IMR-90 (cell line): ENCODE measurements around the gene CACNA2D3. TPM values are rescaled to one million over a fixed set of nuclear protein-coding genes. Genes with fewer than 3 reads are reported as not detected.

Experiments used
- ATAC-seq: fragments of 200-7000 bp; cut with Tn5 transposase; 2 replicates; pipeline ENCODE4 v1.9.1; 2020; ENCODE audit warnings: low read depth, mild to moderate bottlenecking, moderate library complexity
- BruUV-seq: library from RNA; stranded (reverse); fragments of 400-500 nt; replicated peaks from 2 replicates; lab custom pipeline; 2021; lab: Mats Ljungman, UMichigan
- CTCF ChIA-PET: fragments of 300-600 bp; formaldehyde crosslinking; extraction: SDS; loops from one replicate; lab custom pipeline; 2021; ENCODE audit warnings: antibody characterized with exemption; lab: Yijun Ruan, JAX
- POLR2A ChIA-PET: fragments of 300-600 bp; sonication (Branson Sonifier 250); formaldehyde crosslinking; loops from one replicate; lab custom pipeline; 2022; ENCODE audit warnings: antibody characterized with exemption; ENCODE audit not compliant: unreplicated experiment; lab: Charles Lee
- DNase-seq: peaks from one replicate; pipeline ENCODE4 v3.0.0; 2013
- H2AFZ ChIP-seq: replicated peaks from 2 replicates; pipeline ENCODE3; 2013; ENCODE audit warnings: low read length, mild to moderate bottlenecking; ENCODE audit not compliant: poor library complexity
- H2AK5ac ChIP-seq: 2 replicates; pipeline ENCODE4 v1.6.1; 2013; ENCODE audit warnings: low read depth, low read length, inconsistent platforms
- H2AK9ac ChIP-seq: replicated peaks from 2 replicates; pipeline ENCODE3; 2013; ENCODE audit warnings: mild to moderate bottlenecking, low read depth, low read length, moderate library complexity; ENCODE audit not compliant: poor library complexity
- H2BK120ac ChIP-seq: 2 replicates; pipeline ENCODE4 v1.6.1; 2013; ENCODE audit warnings: low read depth, low read length, inconsistent platforms
- H2BK15ac ChIP-seq: 3 replicates; pipeline ENCODE4 v1.6.1; 2013; ENCODE audit warnings: low read depth, low read length, inconsistent platforms
- H2BK20ac ChIP-seq: 2 replicates; pipeline ENCODE4 v1.6.1; 2013; ENCODE audit warnings: low read depth, mild to moderate bottlenecking, inconsistent platforms, low read length, moderate library complexity
- H2BK5ac ChIP-seq: 2 replicates; pipeline ENCODE4 v1.6.1; 2013; ENCODE audit warnings: mild to moderate bottlenecking, low read depth, low read length, inconsistent platforms; ENCODE audit not compliant: poor library complexity, severe bottlenecking
- H3K14ac ChIP-seq: replicated peaks from 2 replicates; pipeline ENCODE4 v1.6.1; 2013; ENCODE audit warnings: low read depth, low read length, inconsistent platforms
- H3K18ac ChIP-seq: 2 replicates; pipeline ENCODE4 v1.6.1; 2013; ENCODE audit warnings: low read depth, low read length, control low read depth
- H3K23ac ChIP-seq: 2 replicates; pipeline ENCODE4 v1.6.1; 2013; ENCODE audit warnings: low read depth, low read length, inconsistent platforms
- H3K27ac ChIP-seq: 2 replicates; pipeline ENCODE4 v1.5.1; 2013; ENCODE audit warnings: mild to moderate bottlenecking, control low read depth, low read length; ENCODE audit not compliant: insufficient read depth
- H3K27me3 ChIP-seq: 2 replicates; pipeline ENCODE4 v1.6.1; 2013; ENCODE audit warnings: low read length; ENCODE audit not compliant: control insufficient read depth, insufficient read depth
- H3K36me3 ChIP-seq: 2 replicates; pipeline ENCODE4 v1.6.1; 2013; ENCODE audit warnings: low read length, mixed read lengths; ENCODE audit not compliant: control insufficient read depth, insufficient read depth
- H3K4ac ChIP-seq: 2 replicates; pipeline ENCODE4 v1.6.1; 2013; ENCODE audit warnings: low read depth, low read length, inconsistent platforms
- H3K4me1 ChIP-seq: 2 replicates; pipeline ENCODE4 v1.6.1; 2013; ENCODE audit warnings: low read length, mixed read lengths; ENCODE audit not compliant: control insufficient read depth, insufficient read depth
- H3K4me2 ChIP-seq: 2 replicates; pipeline ENCODE4 v1.6.1; 2013; ENCODE audit warnings: low read depth, mild to moderate bottlenecking, control low read depth, low read length, moderate library complexity
- H3K4me3 ChIP-seq: 2 replicates; pipeline ENCODE4 v1.5.1; 2013; ENCODE audit warnings: low read depth, mild to moderate bottlenecking, control low read depth, low read length, moderate library complexity; ENCODE audit not compliant: insufficient read depth
- H3K56ac ChIP-seq: 2 replicates; pipeline ENCODE4 v1.6.1; 2013; ENCODE audit warnings: low read length, inconsistent platforms; ENCODE audit not compliant: insufficient read depth; ENCODE audit errors: extremely low read depth
- H3K79me1 ChIP-seq, 2 experiments: 2 replicates each; pipeline ENCODE4 v1.6.1; 2013; ENCODE audit warnings: low read length in 2 of 2, inconsistent platforms in 1 of 2, low read depth in 1 of 2
- H3K9ac ChIP-seq: 2 replicates; pipeline ENCODE4 v1.6.1; 2013; ENCODE audit warnings: low read depth, low read length, control low read depth
- H3K9me1 ChIP-seq: 2 replicates; pipeline ENCODE4 v1.6.1; 2013; ENCODE audit warnings: low read length, inconsistent platforms; ENCODE audit not compliant: insufficient read depth
- H3K9me3 ChIP-seq: 2 replicates; pipeline ENCODE4 v1.6.1; 2013; ENCODE audit warnings: low read length; ENCODE audit not compliant: control insufficient read depth, insufficient read depth
- H4K20me1 ChIP-seq: 2 replicates; pipeline ENCODE4 v1.6.1; 2013; ENCODE audit warnings: low read length, inconsistent platforms; ENCODE audit not compliant: insufficient read depth
- H4K5ac ChIP-seq: 2 replicates; pipeline ENCODE4 v1.6.1; 2013; ENCODE audit warnings: mild to moderate bottlenecking, low read depth, low read length, control low read depth
- H4K8ac ChIP-seq, 2 experiments: 2 replicates each; pipeline ENCODE4 v1.6.1; 2013; ENCODE audit warnings: low read depth in 2 of 2, low read length in 2 of 2, control low read depth in 1 of 2, inconsistent platforms in 1 of 2
- H4K91ac ChIP-seq: 2 replicates; pipeline ENCODE4 v1.6.1; 2013; ENCODE audit warnings: low read depth, low read length, inconsistent platforms; ENCODE audit not compliant: insufficient read depth
- BHLHE40 ChIP-seq: fragments of 150-350 bp; IDR thresholded peaks from 2 replicates; pipeline ENCODE4 v1.6.1; 2016; ENCODE audit warnings: mild to moderate bottlenecking, low read depth, low read length
- CEBPB ChIP-seq: IDR thresholded peaks from 2 replicates; pipeline ENCODE4 v1.6.1; 2012; ENCODE audit warnings: low read depth, low read length, improper control_type of control experiment
- CHD1 ChIP-seq: IDR thresholded peaks from 2 replicates; pipeline ENCODE4 v1.6.1; 2012; ENCODE audit warnings: low read depth, low read length, improper control_type of control experiment
- CTCF ChIP-seq: conservative IDR thresholded peaks from 2 replicates; pipeline ENCODE4 v1.5.1; 2012; ENCODE audit warnings: mild to moderate bottlenecking, low read depth, low read length, improper control_type of control experiment
- ELK1 ChIP-seq: fragments of 150-350 bp; IDR thresholded peaks from 2 replicates; pipeline ENCODE4 v1.6.1; 2016; ENCODE audit warnings: low read depth, mild to moderate bottlenecking, low read length, moderate library complexity, borderline replicate concordance
- MAFK ChIP-seq: IDR thresholded peaks from 2 replicates; pipeline ENCODE4 v1.6.1; 2012; ENCODE audit warnings: low read depth, low read length, improper control_type of control experiment
- MAZ ChIP-seq: IDR thresholded peaks from 2 replicates; pipeline ENCODE4 v1.6.1; 2012; ENCODE audit warnings: low read depth, mild to moderate bottlenecking, low read length, improper control_type of control experiment, moderate library complexity, borderline replicate concordance
- MXI1 ChIP-seq: IDR thresholded peaks from 2 replicates; pipeline ENCODE4 v1.6.1; 2012; ENCODE audit warnings: low read depth, mild to moderate bottlenecking, low read length, moderate library complexity, borderline replicate concordance
- NFE2L2 ChIP-seq: fragments of 150-350 bp; IDR thresholded peaks from 2 replicates; pipeline ENCODE4 v1.6.1; 2016; ENCODE audit warnings: low read depth, mild to moderate bottlenecking, low read length
- RAD21 ChIP-seq: IDR thresholded peaks from 2 replicates; pipeline ENCODE4 v1.6.1; 2012; ENCODE audit warnings: low read length, improper control_type of control experiment
- RCOR1 ChIP-seq: IDR thresholded peaks from 2 replicates; pipeline ENCODE4 v1.6.1; 2012; ENCODE audit warnings: mild to moderate bottlenecking, low read length, improper control_type of control experiment; ENCODE audit not compliant: insufficient replicate concordance
- RFX5 ChIP-seq: IDR thresholded peaks from 2 replicates; pipeline ENCODE4 v1.8.0; 2012; ENCODE audit warnings: low read depth, mild to moderate bottlenecking, low read length, moderate library complexity
- SMC3 ChIP-seq: fragments of 150-350 bp; IDR thresholded peaks from 2 replicates; pipeline ENCODE4 v1.6.1; 2016; ENCODE audit warnings: low read depth, mild to moderate bottlenecking, antibody characterized with exemption, low read length, moderate library complexity
- USF2 ChIP-seq: fragments of 150-350 bp; IDR thresholded peaks from 2 replicates; pipeline ENCODE4 v1.6.1; 2017; ENCODE audit warnings: mild to moderate bottlenecking, antibody characterized with exemption, low read length, low read depth
- WGBS, 2 experiments: methylation state at CpG; one replicate each; pipeline versions ENCODE4 v1.1.5 to v1.1.7; 2013; ENCODE audit warnings: missing lambda C conversion rate in 2 of 2; ENCODE audit not compliant: insufficient read length in 1 of 2; ENCODE audit errors: extremely low coverage in 2 of 2; 5-methylcytosine and 5-hydroxymethylcytosine counted together
- dilution Hi-C: fragments of 300-500 bp; cut with HindIII; formaldehyde crosslinking; loops from one replicate; pipeline ENCODE4 v1.14.3; 2018; ENCODE audit warnings: low sequenced_read_pairs; ENCODE audit not compliant: unreplicated experiment
- in situ Hi-C: fragments of 300-500 bp; cut with MboI; formaldehyde crosslinking; loops from 3 replicates; pipeline ENCODE4 v1.14.3; 2019; ENCODE audit warnings: low sequenced_read_pairs, inconsistent platforms, mixed read lengths
- intact Hi-C: fragments of 100-400 bp; cut with micrococcal nuclease; formaldehyde crosslinking; loops from 2 replicates; pipeline ENCODE4 v1.10.0; 2022
- polyA plus RNA-seq, 3 experiments: library from polyadenylated mRNA; depleted of rRNA; stranded (reverse); fragments of >200 nt; gene quantifications; 2 replicates each; pipeline ENCODE4 v1.2.3, GENCODE V29; 2012; ENCODE audit warnings: low replicate concordance in 1 of 3
- total RNA-seq: library from RNA; depleted of rRNA; stranded (reverse); fragments of >200 nt; gene quantifications from 2 replicates; pipeline ENCODE4 v1.2.3, GENCODE V29; 2012

Gene CACNA2D3
- total and polyA plus RNA-seq, 2 of the 4 experiments (the other 2 are of a cell fraction): 0.36 to 0.41 TPM

DNA sequence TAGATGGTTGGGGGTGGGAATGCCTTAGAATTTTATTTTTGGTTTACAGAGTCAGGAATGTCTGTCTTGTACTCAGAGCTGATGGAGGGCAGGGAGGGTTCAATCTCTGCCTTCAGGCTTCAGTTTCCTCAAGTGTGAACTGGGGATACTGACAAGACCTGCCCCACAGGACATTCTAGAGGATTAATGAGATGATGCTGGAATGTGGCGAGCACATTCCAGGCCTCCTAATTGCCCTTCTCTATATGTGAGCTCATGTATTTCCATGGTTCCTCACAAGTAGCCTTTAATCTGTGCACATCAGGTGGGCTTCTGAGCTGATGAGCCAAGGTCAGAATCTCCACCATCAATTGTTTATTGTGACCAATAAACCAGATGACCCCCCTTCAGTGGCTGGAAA, 90.4 kb downstream of the CACNA2D3 start:
- Histone ChIP-seq H4K8ac (no peak overlapping the region), H3K27ac (no peak overlapping the region), H4K20me1 (no peaks in the 10 kb centered on the region), H2BK20ac (no peak overlapping the region), H2BK15ac (no peak overlapping the region), H3K36me3 (no peaks in the 10 kb centered on the region), H3K9me3 (peaks cover 8% of the 10 kb centered on the region; the same call in 1 of the 2 replicates), H3K18ac (no peak overlapping the region), H3K9ac (no peak overlapping the region), H3K23ac (no peak overlapping the region), H3K56ac (no peak overlapping the region), H4K5ac (no peak overlapping the region), H3K79me1 (no peaks in the 10 kb centered on the region), H2AFZ (no peak overlapping the region), H2AK9ac (no peak overlapping the region), H3K4ac (no peak overlapping the region), H3K4me1 (no peaks in the 10 kb centered on the region), H3K27me3 (no peaks in the 10 kb centered on the region), H3K4me3 (no peak overlapping the region), H4K91ac (no peak overlapping the region), H3K4me2 (no peak overlapping the region), H2BK120ac (no peak overlapping the region), H2BK5ac (no peak overlapping the region), H3K14ac (no peak overlapping the region), H2AK5ac (no peak overlapping the region), H3K9me1 (no peaks in the 10 kb centered on the region)
- no TSS peak for BruUV-seq
- CTCF ChIA-PET: no interaction called here
- dilution Hi-C loops (no loop called here), in situ Hi-C loops (no loop called here), intact Hi-C loops (no loop called here)
- no peak for TF ChIP-seq CEBPB
- TF ChIP-seq SMC3: no peak
- no peak for TF ChIP-seq NFE2L2
- no peak for TF ChIP-seq RFX5
- no peak for TF ChIP-seq MAFK
- TF ChIP-seq RAD21: no peak
- no peak for TF ChIP-seq BHLHE40
- no peak for TF ChIP-seq ELK1
- TF ChIP-seq RCOR1: no peak
- no peak for TF ChIP-seq USF2
- no peak for TF ChIP-seq CHD1
- TF ChIP-seq CTCF: no peak
- no peak for TF ChIP-seq MAZ
- no peak for TF ChIP-seq MXI1
- POLR2A ChIA-PET: no interaction called here
- no CpG with 5 or more reads among the region's 1 CpG for WGBS, 2 experiments
- ATAC-seq: no peak
- no peak for DNase-seq
